ENCODE data around the gene PIM1.

Gene PIM1

DNA sequence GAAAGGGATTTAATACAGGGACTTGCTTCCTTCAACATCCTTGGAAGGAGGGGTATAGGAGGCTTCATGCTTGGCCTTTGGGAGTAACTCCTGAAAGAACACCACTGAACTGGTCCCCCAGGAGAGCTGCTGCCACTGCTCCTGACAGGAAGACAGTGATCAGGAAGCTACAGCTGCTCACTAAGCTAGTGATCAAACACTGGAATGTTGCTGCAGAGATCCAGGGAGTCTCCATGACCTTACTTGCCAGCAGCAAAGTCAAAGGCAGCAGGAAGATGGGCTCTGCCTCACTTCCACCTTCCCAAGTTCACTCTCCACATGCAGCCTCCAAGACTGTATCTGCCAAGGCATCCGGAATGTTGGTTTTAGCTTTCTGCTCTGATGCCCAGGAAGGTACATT lies 31.8 kb downstream of the PIM1 start:
- H3K27ac Mint-ChIP-seq = peak overlapping the region; percentile 90 to 93
- H3K4me1 Mint-ChIP-seq (ENCODE audit: low read depth in 2 of 2) = peaks cover 21 to 27% of the 10 kb centered on the region in 2 donors
- no peaks in the 10 kb centered on the region for H3K9me3 Mint-ChIP-seq
- peaks cover 7% of the 10 kb centered on the region for H3K36me3 Mint-ChIP-seq (ENCODE audit: insufficient read depth)
- H3K4me3 Mint-ChIP-seq = peak overlapping the region; percentile 69 to 74
- DNase-seq (no peak), ATAC-seq (replicated peaks) (no peak)
- no peaks in the 10 kb centered on the region for H3K27me3 Mint-ChIP-seq

DNA sequence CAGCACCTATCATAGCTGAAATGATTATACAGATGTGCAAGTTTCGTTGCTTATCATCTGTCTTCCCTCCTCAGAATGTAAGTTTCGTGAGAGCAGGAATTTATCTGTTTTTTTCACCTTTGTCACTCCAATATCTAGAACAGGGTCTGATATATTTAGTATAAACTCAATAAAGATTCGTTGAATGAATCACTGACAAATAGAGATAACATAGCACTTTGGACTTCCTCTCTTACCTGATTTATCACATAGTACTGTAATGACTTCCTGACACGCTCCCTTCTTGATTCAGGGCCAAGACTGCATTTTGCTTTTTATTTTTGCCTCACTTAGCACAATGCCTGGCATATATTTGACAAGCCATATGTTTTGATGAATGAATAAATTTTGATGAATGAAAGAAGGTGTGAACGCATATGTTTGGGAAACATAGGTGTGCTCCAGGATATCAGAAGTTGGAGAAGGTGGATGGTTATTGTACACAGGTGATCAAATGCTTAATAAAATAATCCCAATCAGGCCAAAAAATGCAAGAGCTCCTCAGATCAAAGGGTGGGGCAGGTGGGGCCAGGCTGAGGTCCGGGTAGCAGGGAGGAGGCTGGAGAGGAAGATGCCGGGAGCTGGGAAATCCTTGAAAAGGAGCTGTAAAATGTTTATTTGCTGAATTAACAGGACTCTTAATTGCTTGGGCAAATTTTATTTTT lies 33.0 kb downstream of the PIM1 start:
- peak; percentile 72 for ATAC-seq (replicated peaks)
- Mint-ChIP-seq H3K27me3 (no peaks in the 10 kb centered on the region), H3K36me3 (ENCODE audit: insufficient read depth) (peaks cover 8% of the 10 kb centered on the region), H3K4me1 (ENCODE audit: low read depth in 2 of 2) (peaks cover 33 to 38% of the 10 kb centered on the region in 2 donors), H3K9me3 (no peaks in the 10 kb centered on the region), H3K27ac (peak overlapping the region; percentile 90 to 93), H3K4me3 (peak overlapping the region; percentile 69 to 74)
- DNase-seq = no peak

DNA sequence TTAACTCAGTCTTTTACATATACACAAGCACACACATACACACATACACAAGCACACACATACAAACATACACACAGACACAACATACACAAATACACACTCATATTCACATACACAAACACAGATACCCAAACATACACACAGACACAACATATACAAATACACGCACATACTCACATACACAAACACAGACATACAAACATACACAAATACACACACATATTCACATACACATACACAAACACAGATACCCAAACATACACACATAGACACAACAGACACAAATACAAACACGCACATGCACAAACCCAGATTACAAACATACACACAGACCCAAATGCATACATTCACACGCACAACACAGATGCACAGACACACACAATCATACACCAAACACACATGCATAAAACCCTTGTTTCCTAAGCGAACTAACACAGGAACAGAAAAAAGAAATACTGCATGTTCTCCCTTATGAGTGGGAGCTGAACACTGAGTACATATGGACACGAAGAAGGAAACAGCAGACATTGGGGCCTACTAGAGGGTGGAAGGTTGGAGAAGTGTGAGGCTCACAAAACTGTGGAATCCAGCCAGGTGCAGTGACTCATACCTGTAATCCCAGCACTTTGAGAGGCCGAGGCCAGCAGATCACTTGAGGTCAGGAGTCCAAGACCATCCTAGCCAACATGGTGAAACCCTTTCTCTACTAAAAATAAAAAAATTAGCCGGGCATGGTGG lies 34.2 kb downstream of the PIM1 start:
- Mint-ChIP-seq H3K4me1 (ENCODE audit: low read depth in 2 of 2) (peaks cover 36 to 42% of the 10 kb centered on the region in 2 donors), H3K9me3 (no peaks in the 10 kb centered on the region), H3K4me3 (no peak overlapping the region), H3K27ac (peak overlapping the region in 1 of 2 donors; percentile 93), H3K36me3 (ENCODE audit: insufficient read depth) (peaks cover 12% of the 10 kb centered on the region), H3K27me3 (no peaks in the 10 kb centered on the region)
- ATAC-seq (replicated peaks) (no peak), DNase-seq (no peak)

DNA sequence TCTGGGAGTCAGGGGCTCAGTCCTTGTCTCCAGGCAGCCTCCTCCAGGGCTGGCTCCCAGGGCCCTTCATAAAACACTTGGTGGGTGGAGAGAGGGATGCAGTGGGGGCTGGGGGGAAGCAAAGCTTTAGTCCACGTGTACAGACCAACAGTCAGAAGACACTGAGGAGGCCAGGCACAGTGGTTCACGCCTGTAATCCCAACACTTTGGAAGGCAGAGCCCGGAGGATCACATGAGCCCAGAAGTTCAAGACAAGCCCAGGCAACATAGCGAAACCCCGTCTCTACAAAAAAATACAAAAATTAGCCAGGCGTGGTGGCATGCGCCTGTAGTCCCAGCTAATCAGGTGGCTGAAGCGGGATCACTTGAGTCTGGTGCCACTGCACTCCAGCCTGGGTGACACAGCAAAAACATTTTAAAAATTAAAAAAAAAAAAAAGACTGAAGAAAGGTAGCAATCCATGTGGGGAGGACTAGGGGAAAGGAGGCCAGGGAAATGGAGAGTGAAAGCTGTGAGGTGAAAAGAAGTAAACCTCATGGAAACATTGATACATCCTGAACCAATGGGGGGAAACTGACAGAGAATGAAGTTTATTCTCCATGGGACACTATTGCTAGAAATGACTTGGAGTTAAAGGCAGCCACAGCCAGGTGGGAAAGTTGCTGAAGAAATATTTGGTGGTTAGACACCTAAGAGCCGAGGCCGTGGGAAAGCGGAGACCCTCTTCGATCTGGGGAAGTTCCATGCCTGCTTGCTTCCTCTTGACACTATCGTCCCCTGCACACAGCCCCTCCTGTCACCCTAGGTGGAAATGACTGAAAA lies 35.4 kb downstream of the PIM1 start:
- no peak for DNase-seq
- Mint-ChIP-seq H3K27ac (peak overlapping the region in 1 of 2 donors; percentile 18), H3K4me1 (ENCODE audit: low read depth in 2 of 2) (peaks cover 46 to 53% of the 10 kb centered on the region in 2 donors), H3K4me3 (peak overlapping the region in 1 of 2 donors; percentile 31), H3K27me3 (no peaks in the 10 kb centered on the region), H3K9me3 (no peaks in the 10 kb centered on the region), H3K36me3 (ENCODE audit: insufficient read depth) (peaks cover 12% of the 10 kb centered on the region)
- ATAC-seq (replicated peaks) = no peak

DNA sequence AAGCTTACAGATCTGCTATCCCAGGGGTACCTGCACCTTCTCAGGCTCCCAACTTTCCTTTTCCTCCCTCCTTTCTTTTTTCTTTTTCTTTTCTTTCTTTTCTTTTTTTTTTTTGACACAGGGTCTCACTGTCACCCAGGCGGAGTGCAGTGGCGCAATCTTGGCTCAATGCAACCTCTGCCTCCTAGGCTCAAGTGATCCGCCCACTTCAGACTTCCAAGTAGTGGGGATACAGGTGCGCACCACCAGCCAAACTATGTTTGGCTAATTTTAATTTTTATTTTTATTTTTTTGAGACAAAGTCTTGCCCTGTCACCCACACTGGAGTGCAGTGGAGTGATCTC lies 36.0 kb downstream of the PIM1 start:
- Mint-ChIP-seq H3K27me3 (no peaks in the 10 kb centered on the region), H3K9me3 (no peaks in the 10 kb centered on the region), H3K4me1 (ENCODE audit: low read depth in 2 of 2) (peaks cover 47 to 56% of the 10 kb centered on the region in 2 donors), H3K36me3 (ENCODE audit: insufficient read depth) (peaks cover 9% of the 10 kb centered on the region), H3K27ac (no peak overlapping the region), H3K4me3 (peak overlapping the region in 1 of 2 donors; percentile 31)
- DNase-seq (no peak), ATAC-seq (replicated peaks) (no peak)

DNA sequence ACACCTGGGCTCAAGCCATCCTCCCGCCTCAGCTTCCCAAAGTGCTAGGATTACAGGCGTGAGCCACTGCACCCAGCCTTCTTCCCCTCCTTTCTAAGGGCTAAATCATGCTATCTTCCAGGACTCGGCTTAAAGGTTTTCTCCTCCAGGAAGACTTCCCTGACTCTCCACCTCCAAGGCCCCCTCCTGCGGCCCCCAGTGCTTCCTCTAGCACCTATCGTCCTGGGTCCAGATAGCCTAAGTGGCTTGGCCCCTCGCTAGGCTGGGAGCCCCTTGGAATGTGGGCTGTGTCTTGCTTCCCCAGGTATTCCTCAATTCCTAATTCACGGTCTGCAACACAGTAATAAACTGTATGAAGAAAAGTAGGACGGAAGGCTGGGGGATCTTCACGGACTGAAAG lies 36.7 kb downstream of the PIM1 start:
- H3K9me3 Mint-ChIP-seq = no peaks in the 10 kb centered on the region
- H3K36me3 Mint-ChIP-seq (ENCODE audit: insufficient read depth) = peaks cover 4% of the 10 kb centered on the region
- H3K27ac Mint-ChIP-seq = no peak overlapping the region
- H3K4me1 Mint-ChIP-seq (ENCODE audit: low read depth in 2 of 2) = peaks cover 46 to 53% of the 10 kb centered on the region in 2 donors
- DNase-seq (no peak), ATAC-seq (replicated peaks) (no peak)
- H3K4me3 Mint-ChIP-seq = no peak overlapping the region
- no peaks in the 10 kb centered on the region for H3K27me3 Mint-ChIP-seq

DNA sequence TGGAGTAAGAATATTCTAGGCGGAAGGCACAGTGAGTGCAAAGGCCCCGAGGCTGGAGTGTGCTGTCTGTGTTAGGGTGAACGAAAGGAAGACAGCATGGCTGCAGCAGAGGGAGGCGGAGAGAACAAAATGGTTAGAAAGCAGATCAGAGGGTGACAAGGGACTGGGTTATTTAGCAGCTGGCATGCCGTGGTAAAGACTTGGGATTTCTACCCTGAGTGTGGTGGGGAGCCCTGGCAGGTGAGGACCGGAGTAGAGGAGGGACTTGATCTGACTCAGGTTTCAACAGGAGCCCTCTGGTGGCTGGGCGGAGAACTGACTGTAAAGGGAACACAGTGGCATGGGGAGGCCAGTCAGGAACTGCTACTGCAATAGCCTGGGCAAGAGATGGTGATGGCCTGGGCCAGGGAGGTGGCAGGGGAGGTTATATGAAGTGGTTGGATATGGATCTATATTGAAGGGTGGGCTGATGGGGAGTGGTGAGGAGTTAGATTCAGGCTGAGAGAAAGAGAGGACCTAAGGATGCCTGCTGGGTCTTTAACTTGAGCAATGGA lies 38.0 kb downstream of the PIM1 start:
- Mint-ChIP-seq H3K27ac (peak overlapping the region; percentile 3 to 57), H3K4me3 (peak overlapping the region; percentile 3 to 55), H3K36me3 (ENCODE audit: insufficient read depth) (peaks cover 4% of the 10 kb centered on the region), H3K4me1 (ENCODE audit: low read depth in 2 of 2) (peaks cover 33 to 42% of the 10 kb centered on the region in 2 donors), H3K27me3 (no peaks in the 10 kb centered on the region), H3K9me3 (no peaks in the 10 kb centered on the region)
- peak; percentile 85 to 92 (median 90) for DNase-seq
- peak; percentile 83 for ATAC-seq (replicated peaks)

DNA sequence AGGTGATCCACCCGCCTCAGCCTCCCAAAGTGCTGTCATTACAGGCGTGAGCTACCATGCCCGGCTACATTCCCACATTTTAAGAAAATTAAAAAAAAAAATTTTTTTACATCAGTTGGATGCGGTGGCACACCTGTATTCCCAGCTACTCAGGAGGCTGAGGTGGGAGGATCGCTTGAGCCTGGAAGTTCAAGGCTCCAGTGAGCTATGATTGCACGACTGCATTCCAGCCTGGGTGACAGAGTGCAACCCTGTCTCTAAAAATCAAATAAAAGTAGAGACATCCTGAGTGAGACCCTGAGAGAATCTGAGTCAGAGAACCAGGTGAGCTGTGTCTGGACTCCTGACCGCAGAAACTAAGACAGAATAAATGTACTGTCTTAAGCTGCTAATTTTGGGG lies 38.8 kb downstream of the PIM1 start:
- ATAC-seq (replicated peaks) (no peak), DNase-seq (no peak)
- Mint-ChIP-seq H3K4me3 (no peak overlapping the region), H3K9me3 (no peaks in the 10 kb centered on the region), H3K4me1 (ENCODE audit: low read depth in 2 of 2) (peaks cover 31 to 35% of the 10 kb centered on the region in 2 donors), H3K36me3 (ENCODE audit: insufficient read depth) (peaks cover 4% of the 10 kb centered on the region), H3K27me3 (no peaks in the 10 kb centered on the region), H3K27ac (peak overlapping the region in 1 of 2 donors; percentile 85)

DNA sequence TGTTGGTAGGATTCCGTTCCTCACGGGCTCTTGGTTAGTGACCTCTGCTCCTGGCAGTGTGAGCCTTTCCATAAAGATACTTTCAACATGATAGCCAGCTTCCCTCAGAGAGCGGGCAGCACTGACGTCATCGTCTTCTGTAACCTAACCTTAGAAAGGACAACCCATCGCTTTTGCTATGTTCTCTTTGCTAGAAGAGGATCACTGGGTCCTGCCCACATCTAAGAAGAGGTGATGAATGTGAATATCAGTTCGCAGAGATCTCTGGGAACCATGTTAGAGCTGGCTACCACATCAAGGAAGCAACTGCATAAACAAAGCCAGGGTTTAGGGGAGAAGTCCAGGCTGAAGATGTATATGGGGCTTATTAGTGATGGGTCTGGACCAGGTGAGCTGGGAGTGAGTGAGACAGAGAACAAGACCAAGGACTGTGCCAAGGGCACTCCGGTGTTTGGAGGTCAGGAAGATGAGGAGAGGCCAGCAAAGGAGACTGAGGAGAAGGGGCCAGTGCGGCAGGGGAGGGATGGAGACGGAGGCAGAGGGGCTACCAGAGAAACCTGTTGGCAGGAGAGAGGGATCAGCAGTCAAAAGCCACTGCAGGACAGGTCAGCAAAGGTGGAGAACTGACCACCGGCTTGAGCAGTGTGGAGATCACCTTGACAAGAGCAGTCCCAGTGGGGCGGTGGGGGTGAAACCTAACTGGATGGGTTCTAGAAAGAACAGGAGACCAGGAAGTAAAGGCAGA lies 39.7 kb downstream of the PIM1 start:
- H3K4me3 Mint-ChIP-seq = peak overlapping the region; percentile 3
- H3K4me1 Mint-ChIP-seq (ENCODE audit: low read depth in 2 of 2) = peaks cover 26 to 30% of the 10 kb centered on the region in 2 donors
- DNase-seq = peak; percentile 14 to 28 (median 26)
- no peaks in the 10 kb centered on the region for H3K27me3 Mint-ChIP-seq
- H3K9me3 Mint-ChIP-seq = no peaks in the 10 kb centered on the region
- ATAC-seq (replicated peaks) = peak; percentile 69
- H3K36me3 Mint-ChIP-seq (ENCODE audit: insufficient read depth) = peaks cover 4% of the 10 kb centered on the region
- peak overlapping the region; percentile 62 to 85 for H3K27ac Mint-ChIP-seq

DNA sequence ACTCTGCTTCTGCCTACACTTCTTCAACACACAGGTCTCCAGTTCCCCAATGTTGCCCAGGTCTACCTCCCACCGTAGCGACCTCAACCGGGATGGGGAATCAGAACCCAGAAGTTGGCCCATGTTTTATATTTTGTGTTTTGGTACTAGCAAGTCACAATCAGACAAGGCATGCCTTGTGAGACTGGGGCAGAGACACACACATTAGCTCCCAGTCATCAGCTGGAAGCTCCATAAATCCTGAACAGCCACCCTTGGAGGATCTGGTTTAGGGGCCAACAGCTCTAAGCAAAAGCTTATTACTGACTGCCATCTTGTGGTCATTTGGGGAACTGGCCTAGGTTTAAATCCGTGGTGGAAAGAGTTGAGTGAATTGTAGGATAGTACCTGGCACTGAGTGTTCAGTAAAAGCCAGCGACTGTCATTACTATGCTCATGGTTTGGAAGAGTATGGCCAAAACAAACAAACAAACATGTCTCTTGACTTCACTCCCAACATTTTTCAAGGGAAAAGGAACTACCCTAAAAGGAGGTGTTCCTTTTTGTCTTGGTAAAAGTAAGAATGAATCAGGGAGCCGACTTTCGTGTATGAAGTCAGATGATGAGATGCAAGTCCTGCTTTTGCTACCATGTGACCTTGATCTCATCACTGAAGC lies 40.5 kb downstream of the PIM1 start:
- peak; percentile 81 to 88 (median 85) for DNase-seq
- peak overlapping the region; percentile 62 to 85 for H3K27ac Mint-ChIP-seq
- no peaks in the 10 kb centered on the region for H3K27me3 Mint-ChIP-seq
- no peak overlapping the region for H3K4me3 Mint-ChIP-seq
- peaks cover 26 to 30% of the 10 kb centered on the region in 2 donors for H3K4me1 Mint-ChIP-seq (ENCODE audit: low read depth in 2 of 2)
- ATAC-seq (replicated peaks) = peak; percentile 64
- H3K9me3 Mint-ChIP-seq = no peaks in the 10 kb centered on the region
- H3K36me3 Mint-ChIP-seq (ENCODE audit: insufficient read depth) = peaks cover 4% of the 10 kb centered on the region

DNA sequence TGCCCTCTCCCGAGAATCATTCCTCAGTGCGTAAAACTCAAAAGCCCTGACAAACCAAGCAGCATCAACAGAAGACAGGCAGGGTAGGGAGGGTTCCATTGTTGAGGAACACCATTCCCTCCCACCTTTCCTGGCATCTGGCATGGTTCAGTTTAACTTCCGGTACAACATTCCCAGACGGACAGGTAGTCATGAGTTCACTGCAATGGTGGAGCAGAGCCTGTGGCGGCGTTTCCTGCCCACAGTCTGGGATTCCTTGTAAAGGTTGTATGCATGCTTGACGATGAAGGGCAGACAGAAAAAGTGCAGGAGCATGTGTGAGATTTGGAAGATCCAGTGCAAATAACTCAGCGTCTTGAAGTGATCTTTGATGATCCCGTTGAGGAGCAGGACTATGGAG lies 42.3 kb downstream of the PIM1 start:
- peaks cover 4% of the 10 kb centered on the region for H3K36me3 Mint-ChIP-seq (ENCODE audit: insufficient read depth)
- H3K27me3 Mint-ChIP-seq = no peaks in the 10 kb centered on the region
- H3K27ac Mint-ChIP-seq = no peak overlapping the region
- DNase-seq (no peak), ATAC-seq (replicated peaks) (no peak)
- no peak overlapping the region for H3K4me3 Mint-ChIP-seq
- H3K9me3 Mint-ChIP-seq = no peaks in the 10 kb centered on the region
- peaks cover 21 to 25% of the 10 kb centered on the region in 2 donors for H3K4me1 Mint-ChIP-seq (ENCODE audit: low read depth in 2 of 2)

DNA sequence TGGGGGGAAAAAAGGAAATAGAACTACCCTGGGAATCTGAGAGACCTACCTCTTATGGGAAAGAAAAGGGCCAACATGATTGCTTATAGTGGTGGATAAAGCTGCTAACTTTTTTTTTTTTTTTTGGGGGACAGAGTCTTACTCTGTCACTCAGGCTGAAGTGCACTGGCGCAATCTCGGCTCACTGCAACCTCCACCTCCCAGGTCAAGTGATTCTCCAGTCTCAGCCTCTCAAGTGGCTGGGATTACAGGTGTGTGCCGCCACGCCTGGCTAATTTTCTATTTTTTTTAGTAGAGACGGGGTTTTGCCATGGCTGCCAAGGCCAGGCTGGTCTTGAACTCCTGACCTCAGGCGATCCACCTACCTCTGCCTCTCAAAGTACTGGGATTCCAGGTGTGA lies 48.1 kb downstream of the PIM1 start:
- H3K27me3 Mint-ChIP-seq = no peaks in the 10 kb centered on the region
- H3K4me3 Mint-ChIP-seq = no peak overlapping the region
- H3K4me1 Mint-ChIP-seq (ENCODE audit: low read depth in 2 of 2) = peaks cover 5 to 8% of the 10 kb centered on the region in 2 donors
- H3K36me3 Mint-ChIP-seq (ENCODE audit: insufficient read depth) = peaks cover 3% of the 10 kb centered on the region
- DNase-seq (no peak), ATAC-seq (replicated peaks) (no peak)
- H3K27ac Mint-ChIP-seq = no peak overlapping the region
- no peaks in the 10 kb centered on the region for H3K9me3 Mint-ChIP-seq

All from effector memory CD8-positive, alpha-beta T cell (primary cell).